GM10266 (cell line): ENCODE measurements around the gene CXADR.

Experiments used
- DNase-seq: peaks from one replicate; pipeline ENCODE4 v3.0.0; 2012; ENCODE audit errors: extremely low spot score
- CTCF ChIP-seq: IDR thresholded peaks from 2 replicates; pipeline ENCODE4 v1.5.1; 2012; ENCODE audit warnings: mild to moderate bottlenecking, low read depth; ENCODE audit not compliant: control insufficient read depth, insufficient read depth; ENCODE audit errors: missing control alignments

CXADR gene

GRCh38 chr21:17548262-17548661 is 35.4 kb downstream of the CXADR start:
- DNase-seq: no peak
- TF ChIP-seq CTCF: no peak

GRCh38 chr21:17550671-17551308 is 37.9 kb downstream of the CXADR start:
- DNase-seq: no peak
- no peak for TF ChIP-seq CTCF

- no peak for DNase-seq
- TF ChIP-seq CTCF: no peak
Measured at GRCh38 chr21:17552410-17552809, 39.6 kb downstream of the CXADR start.

- no peak for TF ChIP-seq CTCF
- DNase-seq: no peak
Measured at GRCh38 chr21:17554120-17554519, 41.3 kb downstream of the CXADR start.

- DNase-seq: no peak
- peak; percentile 41 for TF ChIP-seq CTCF
Measured at GRCh38 chr21:17554679-17555465, 42.0 kb downstream of the CXADR start.

- DNase-seq: no peak
Measured at GRCh38 chr21:17560377-17561025, 47.7 kb downstream of the CXADR start.

More at GRCh38 chr21:17560377-17561025, 47.7 kb downstream of the CXADR start:
- no peak for TF ChIP-seq CTCF
